CD4-positive, alpha-beta T cell (primary cell): ENCODE measurements around the gene KIAA0040. TPM values are rescaled to one million over a fixed set of nuclear protein-coding genes. Genes with fewer than 3 reads are reported as not detected.

Experiments
- ATAC-seq: fragments of 200-7000 bp; cut with Tn5 transposase; one replicate; pipeline ENCODE4 v1.10.0; 2022; ENCODE audit warnings: mild to moderate bottlenecking; ENCODE audit not compliant: poor library complexity
- CTCF ChIA-PET: fragments of 350-600 bp; sonication (Branson Sonifier 250); formaldehyde crosslinking; loops from one replicate; lab custom pipeline; 2021; ENCODE audit warnings: antibody characterized with exemption, inconsistent platforms; lab: Charles Lee
- POLR2A ChIA-PET: fragments of 350-600 bp; sonication (Branson Sonifier 250); formaldehyde crosslinking; loops from one replicate; lab custom pipeline; 2021; ENCODE audit warnings: antibody characterized with exemption, inconsistent platforms; lab: Charles Lee
- DNase-seq, 14 experiments: peaks; one replicate each; pipeline ENCODE4 v3.0.0-alpha.2; 2013 to 2020; ENCODE audit warnings: mixed read lengths in 2 of 14
- H3K27ac ChIP-seq, 2 donors: one replicate each; pipeline versions ENCODE4 v1.5.1 to v1.7.0; 2013; ENCODE audit warnings: low read length in 2 of 2, low read depth in 1 of 2, mild to moderate bottlenecking in 1 of 2
- H3K27me3 ChIP-seq, 2 experiments: 1 replicate in 1 of 2; 2 replicates in 1 of 2; pipeline versions ENCODE4 v1.6.1 to v1.7.0; 2013; ENCODE audit warnings: low read length in 2 of 2, control low read depth in 1 of 2, mild to moderate bottlenecking in 1 of 2, moderate library complexity in 1 of 2; ENCODE audit not compliant: insufficient read depth in 2 of 2, control insufficient read depth in 1 of 2
- H3K36me3 ChIP-seq: one replicate; pipeline ENCODE4 v1.6.1; 2013; ENCODE audit warnings: low read length, control low read depth; ENCODE audit not compliant: insufficient read depth
- H3K4me1 ChIP-seq: one replicate; pipeline ENCODE4 v1.6.1; 2013; ENCODE audit warnings: low read length, control low read depth; ENCODE audit not compliant: insufficient read depth
- H3K4me3 ChIP-seq: one replicate; pipeline ENCODE4 v1.5.1; 2013; ENCODE audit warnings: mild to moderate bottlenecking, low read length, moderate library complexity
- H3K9me3 ChIP-seq, 2 experiments: 1 replicate in 1 of 2; 2 replicates in 1 of 2; pipeline versions ENCODE4 v1.6.1 to v1.7.0; 2013; ENCODE audit warnings: low read length in 2 of 2, mild to moderate bottlenecking in 2 of 2, control low read depth in 1 of 2, moderate library complexity in 1 of 2; ENCODE audit not compliant: control insufficient read depth in 1 of 2, insufficient read depth in 1 of 2
- H3K27ac Mint-ChIP-seq: one replicate; pipeline ENCODE4 v1.8.0; 2020; ENCODE audit warnings: mixed read lengths
- H3K27me3 Mint-ChIP-seq: one replicate; pipeline ENCODE4 v1.8.0; 2021; ENCODE audit warnings: mixed read lengths
- H3K36me3 Mint-ChIP-seq: one replicate; pipeline ENCODE4 v1.8.0; 2021; ENCODE audit warnings: low read depth, mixed read lengths
- H3K4me1 Mint-ChIP-seq: one replicate; pipeline ENCODE4 v1.8.0; 2021; ENCODE audit warnings: low read depth, mixed read lengths
- H3K4me3 Mint-ChIP-seq: one replicate; pipeline ENCODE4 v1.8.0; 2020; ENCODE audit warnings: mild to moderate bottlenecking, mixed read lengths
- H3K9me3 Mint-ChIP-seq: one replicate; pipeline ENCODE4 v1.8.0; 2020; ENCODE audit warnings: mixed read lengths
- intact Hi-C, 2 experiments: fragments of 100-400 bp; cut with DNase I in 1 of 2; cut with micrococcal nuclease in 1 of 2; formaldehyde crosslinking; loops; one replicate each; pipeline versions ENCODE4 v1.15.1 to v1.9.0; 2023 to 2025; cut with DNase I, micrococcal nuclease
- total RNA-seq, 174 experiments: library from RNA in 2 of 174; stranded (reverse) in 2 of 174; gene quantifications; one replicate each; pipeline ENCODE4 v1.2.3 and lab custom pipeline; 2021 to 2026
- TF ChIP-seq, protein P1 (sequence below): fragments of 200-600 bp; IDR thresholded peaks from one replicate; pipeline ENCODE4 v1.8.0; 2022; ENCODE audit warnings: antibody characterized with exemption, mild to moderate bottlenecking

The KIAA0040 gene
- total RNA-seq, 2 experiments from 2014 or later = 13.5 to 14.5 TPM

DNA sequence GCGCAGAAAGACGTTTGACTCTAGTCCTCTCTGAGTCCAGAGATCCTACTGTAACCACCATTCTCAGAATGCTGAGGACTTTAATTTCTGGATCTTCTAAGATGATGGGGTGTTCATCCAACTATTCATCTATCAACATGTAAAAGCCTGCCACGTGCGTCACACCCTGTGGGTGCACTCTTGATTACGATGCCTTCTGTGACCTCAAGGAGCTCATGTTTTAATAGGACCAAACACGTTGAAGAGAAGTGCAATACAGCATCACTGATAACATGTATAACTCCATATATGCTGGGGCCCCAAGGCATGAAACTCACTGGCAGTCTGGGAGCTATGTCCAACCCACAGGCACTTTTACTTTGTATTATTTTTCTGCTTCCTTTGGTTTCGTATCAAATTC lies 19.0 kb downstream of the KIAA0040 start:
- peaks cover 78% of the 10 kb centered on the region for H3K36me3 ChIP-seq

DNA sequence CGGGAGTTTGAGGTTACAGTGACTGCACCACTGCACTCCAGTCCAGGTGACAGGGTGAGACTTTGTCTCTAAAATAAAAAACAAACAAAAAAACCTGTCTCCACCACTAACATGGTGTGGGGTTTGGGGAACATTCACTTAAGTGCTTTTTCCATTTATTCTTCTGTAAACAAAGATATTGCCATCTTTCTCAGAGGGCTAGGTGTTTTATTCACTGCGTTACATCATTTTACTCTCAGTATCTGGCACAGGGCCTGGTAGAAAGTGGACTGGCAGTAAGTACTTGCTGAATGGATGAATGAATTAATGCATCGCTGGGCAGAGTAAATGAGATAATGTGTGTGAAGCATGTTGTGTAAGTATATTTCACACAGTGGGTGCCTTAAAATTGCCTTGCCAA lies 20.1 kb downstream of the KIAA0040 start:
- Histone ChIP-seq H3K27ac (no peak overlapping the region), H3K27me3 (no peaks in the 10 kb centered on the region), H3K36me3 (peaks cover 75% of the 10 kb centered on the region), H3K4me3 (no peak overlapping the region), H3K4me1 (peaks cover 31% of the 10 kb centered on the region), H3K9me3 (no peaks in the 10 kb centered on the region)
- CTCF ChIA-PET = no interaction called here
- DNase-seq (no peak), ATAC-seq (no peak)
- Mint-ChIP-seq H3K4me1 (peaks cover 86% of the 10 kb centered on the region), H3K27ac (peak overlapping the region; percentile 35), H3K4me3 (no peak overlapping the region), H3K36me3 (peaks cover 97% of the 10 kb centered on the region), H3K27me3 (no peaks in the 10 kb centered on the region), H3K9me3 (no peaks in the 10 kb centered on the region)
- intact Hi-C loops = no loop called here
- POLR2A ChIA-PET = no interaction called here
- TF ChIP-seq, protein P1, sequence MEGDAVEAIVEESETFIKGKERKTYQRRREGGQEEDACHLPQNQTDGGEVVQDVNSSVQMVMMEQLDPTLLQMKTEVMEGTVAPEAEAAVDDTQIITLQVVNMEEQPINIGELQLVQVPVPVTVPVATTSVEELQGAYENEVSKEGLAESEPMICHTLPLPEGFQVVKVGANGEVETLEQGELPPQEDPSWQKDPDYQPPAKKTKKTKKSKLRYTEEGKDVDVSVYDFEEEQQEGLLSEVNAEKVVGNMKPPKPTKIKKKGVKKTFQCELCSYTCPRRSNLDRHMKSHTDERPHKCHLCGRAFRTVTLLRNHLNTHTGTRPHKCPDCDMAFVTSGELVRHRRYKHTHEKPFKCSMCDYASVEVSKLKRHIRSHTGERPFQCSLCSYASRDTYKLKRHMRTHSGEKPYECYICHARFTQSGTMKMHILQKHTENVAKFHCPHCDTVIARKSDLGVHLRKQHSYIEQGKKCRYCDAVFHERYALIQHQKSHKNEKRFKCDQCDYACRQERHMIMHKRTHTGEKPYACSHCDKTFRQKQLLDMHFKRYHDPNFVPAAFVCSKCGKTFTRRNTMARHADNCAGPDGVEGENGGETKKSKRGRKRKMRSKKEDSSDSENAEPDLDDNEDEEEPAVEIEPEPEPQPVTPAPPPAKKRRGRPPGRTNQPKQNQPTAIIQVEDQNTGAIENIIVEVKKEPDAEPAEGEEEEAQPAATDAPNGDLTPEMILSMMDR = no peak

More for the DNA sequence above, 19.0 kb downstream of the KIAA0040 start:
- ChIA-PET POLR2A (interaction anchor here (0.6 to 1.6 kb wide), 3 partner anchors 15 to 290 kb away, joined by 3 to 5 read pairs (median 4); no protein-coding TSS in a partner anchor), CTCF (interaction anchor here (0.6 to 1.3 kb wide), 2 partner anchors 19 to 22 kb away, joined by 3 to 4 read pairs; no protein-coding TSS in a partner anchor)
- H3K4me3 ChIP-seq = no peak overlapping the region
- ATAC-seq (no peak), DNase-seq (no peak)
- intact Hi-C loops = no loop called here
- no peaks in the 10 kb centered on the region for H3K27me3 Mint-ChIP-seq
- H3K4me1 Mint-ChIP-seq = peaks cover 86% of the 10 kb centered on the region
- no peaks in the 10 kb centered on the region for H3K27me3 ChIP-seq
- H3K36me3 Mint-ChIP-seq = peaks cover 97% of the 10 kb centered on the region
- TF ChIP-seq, protein P1 = no peak
- peaks cover 26% of the 10 kb centered on the region for H3K4me1 ChIP-seq
- H3K9me3 Mint-ChIP-seq = no peaks in the 10 kb centered on the region
- H3K27ac ChIP-seq = no peak overlapping the region
- H3K4me3 Mint-ChIP-seq = no peak overlapping the region
- no peak overlapping the region for H3K27ac Mint-ChIP-seq
- no peaks in the 10 kb centered on the region for H3K9me3 ChIP-seq

DNA sequence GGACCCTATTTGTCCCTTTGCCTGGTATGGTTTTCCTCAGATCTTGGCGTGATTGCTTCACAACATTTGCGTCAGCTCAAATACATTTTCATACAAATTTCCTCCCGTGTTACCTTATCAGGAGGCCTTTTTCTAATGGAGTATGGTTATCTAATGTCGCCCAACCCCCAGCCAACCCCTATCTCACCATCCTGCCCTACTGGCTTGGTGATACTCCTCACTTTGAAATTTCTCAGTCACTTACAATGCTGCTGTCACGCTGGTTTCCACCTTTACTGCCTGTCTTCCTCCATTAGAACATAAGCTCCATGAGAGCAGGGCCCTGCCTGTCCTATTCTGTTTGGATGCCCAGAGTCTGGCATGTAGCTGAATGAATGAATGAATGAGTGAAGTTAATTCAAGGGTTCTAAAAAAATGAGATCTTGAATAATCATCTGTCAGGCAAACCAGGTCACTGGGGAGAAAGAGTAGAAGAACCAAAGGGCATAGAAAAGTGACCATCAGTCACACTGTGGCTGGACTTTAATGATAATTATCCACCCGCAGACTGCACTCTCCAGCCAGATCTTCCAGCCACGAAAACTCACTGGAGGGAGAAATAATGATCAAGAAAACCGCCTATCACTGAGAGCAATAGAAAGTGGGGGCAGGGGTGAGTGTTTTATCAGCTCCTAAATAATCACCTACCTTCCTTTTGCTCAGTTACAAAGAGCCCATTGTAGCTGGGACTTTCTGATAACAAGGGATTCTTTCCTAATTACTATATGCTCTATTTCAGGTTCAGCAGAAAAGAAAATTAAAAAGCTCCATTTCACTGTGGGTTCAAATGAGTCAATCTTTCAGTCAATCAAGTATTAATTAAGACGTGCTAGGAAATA lies 21.3 kb downstream of the KIAA0040 start:
- Mint-ChIP-seq H3K9me3 (no peaks in the 10 kb centered on the region), H3K4me3 (no peak overlapping the region), H3K4me1 (peaks cover 84% of the 10 kb centered on the region), H3K36me3 (peaks cover 97% of the 10 kb centered on the region), H3K27ac (peak overlapping the region; percentile 50), H3K27me3 (no peaks in the 10 kb centered on the region)
- Histone ChIP-seq H3K9me3 (no peaks in the 10 kb centered on the region), H3K4me3 (no peak overlapping the region), H3K36me3 (peaks cover 75% of the 10 kb centered on the region), H3K4me1 (peaks cover 34% of the 10 kb centered on the region), H3K27ac (no peak overlapping the region), H3K27me3 (no peaks in the 10 kb centered on the region)
- CTCF ChIA-PET = interaction anchor here (1.2 kb wide), 1 partner anchor 13 kb away, joined by 3 read pairs; no protein-coding TSS in a partner anchor
- no peak for DNase-seq
- intact Hi-C loops = no loop called here
- TF ChIP-seq, protein P1 = no peak
- no peak for ATAC-seq
- POLR2A ChIA-PET = interaction anchor here (1.5 kb wide), 1 partner anchor 18 kb away, joined by 4 read pairs; no protein-coding TSS in a partner anchor
